ENCODE results near the gene PPFIA3.
"Not testable (repeated sequence)": the region's sequence is repeated elsewhere in the genome, so short reads cannot be mapped to it uniquely, and the experiment has no call there.

The PPFIA3 gene

DNA sequence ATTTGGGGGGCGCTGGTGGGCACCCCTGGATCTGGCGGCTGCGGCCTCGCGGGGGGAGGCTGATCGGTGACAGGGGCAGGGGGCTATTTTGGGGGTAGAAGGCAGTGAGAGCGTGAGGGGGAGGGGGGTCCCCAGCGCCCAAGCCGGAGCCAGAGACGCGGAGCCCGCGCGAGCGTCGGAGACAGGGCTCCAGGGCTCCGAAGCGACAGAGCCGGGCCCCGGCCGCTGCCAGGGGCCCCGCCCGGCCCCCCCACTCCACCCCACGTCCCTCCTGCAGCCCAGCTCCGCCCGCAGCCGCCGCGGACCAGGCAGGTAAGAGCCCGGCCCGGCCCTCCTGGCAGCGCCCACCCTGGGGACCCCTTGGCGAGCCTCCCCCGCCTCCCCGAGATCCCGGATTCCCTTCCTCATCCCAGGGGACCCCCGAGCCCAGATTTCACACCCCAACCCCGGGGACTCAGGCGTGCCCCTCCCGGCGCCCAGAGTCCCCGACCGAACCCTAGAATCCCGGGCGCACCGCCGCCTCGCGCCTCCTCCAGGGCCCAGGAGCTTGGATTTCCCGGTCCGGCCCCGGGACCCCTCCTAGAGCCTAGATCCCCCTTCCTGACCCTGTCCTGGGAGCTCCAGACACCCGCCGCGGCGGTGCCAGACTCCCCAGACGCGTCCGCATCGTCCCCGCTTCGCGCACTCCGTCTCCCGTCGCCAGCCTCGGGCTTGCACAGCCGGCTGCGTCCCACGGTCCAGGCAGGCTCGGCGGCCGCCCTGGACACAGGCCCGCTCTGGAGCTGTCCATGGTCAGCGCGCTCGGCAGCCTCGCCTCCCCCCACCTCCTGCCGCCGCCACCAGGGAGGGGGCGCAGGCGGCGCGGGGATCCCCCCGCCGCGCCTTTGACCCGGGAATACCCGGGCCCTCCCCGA lies at the start of gene PPFIA3:
Gene PPFIA3 (plus strand): TSS at position 134 of the 914 bp plus-strand sequence. CDS start 8,330 bp downstream, outside the sequence.
- DNase-seq (ENCODE audit: low spot score) = no peak

DNA sequence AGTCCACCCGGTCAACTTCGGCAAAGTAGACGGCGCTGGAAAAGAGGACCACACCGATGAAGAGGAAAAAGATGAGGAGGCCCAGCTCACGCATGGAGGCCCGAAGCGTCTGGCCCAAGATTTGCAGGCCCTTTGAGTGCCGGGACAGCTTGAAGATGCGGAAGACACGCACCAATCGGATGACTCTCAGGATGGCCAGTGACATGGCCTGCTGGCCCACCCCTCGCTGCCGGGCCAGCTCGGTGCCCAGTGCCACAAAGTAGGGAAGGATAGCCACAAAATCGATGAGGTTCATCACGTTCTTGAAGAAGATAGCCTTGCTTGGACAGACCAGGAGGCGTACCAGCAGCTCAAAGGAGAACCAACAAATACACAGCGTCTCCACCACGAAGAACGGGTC lies 48.9 kb upstream of the PPFIA3 start:
- DNase-seq (ENCODE audit: low spot score) = no peak

DNA sequence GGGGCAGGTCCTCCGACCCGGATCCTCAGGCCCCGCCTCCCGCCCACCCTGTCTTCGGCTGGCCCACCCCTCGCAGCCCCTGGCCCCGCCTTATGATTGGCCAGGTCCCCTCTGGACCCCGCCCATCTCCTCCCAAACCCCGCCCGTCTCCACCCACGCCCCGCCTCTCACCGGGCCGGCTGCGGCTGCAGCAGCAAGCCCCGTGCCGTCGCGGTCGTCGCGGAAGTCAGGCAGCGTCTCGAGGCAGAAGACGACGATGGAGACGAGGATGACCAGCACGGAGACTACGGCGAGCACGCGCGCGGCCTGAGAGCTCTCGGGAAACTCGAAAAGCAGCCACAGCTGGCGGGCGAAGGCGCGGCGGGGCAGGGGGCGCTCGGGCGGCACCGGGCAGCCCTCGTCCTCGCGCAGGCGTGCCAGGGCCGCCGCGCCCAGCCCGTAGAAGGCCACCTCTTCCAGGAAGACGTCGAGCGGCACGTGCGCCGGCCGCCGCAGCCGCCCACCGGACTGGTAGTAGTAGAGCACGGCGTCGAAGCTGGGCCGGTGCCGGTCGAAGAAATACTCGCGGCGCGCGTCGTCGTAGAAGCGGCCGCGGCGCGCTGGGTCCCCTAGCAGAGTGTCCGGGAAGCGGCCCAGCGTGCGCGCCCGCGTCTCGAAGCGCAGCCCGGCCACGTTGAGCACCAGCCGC lies 47.3 kb upstream of the PPFIA3 start:
- no peak for DNase-seq (ENCODE audit: low spot score)

DNA sequence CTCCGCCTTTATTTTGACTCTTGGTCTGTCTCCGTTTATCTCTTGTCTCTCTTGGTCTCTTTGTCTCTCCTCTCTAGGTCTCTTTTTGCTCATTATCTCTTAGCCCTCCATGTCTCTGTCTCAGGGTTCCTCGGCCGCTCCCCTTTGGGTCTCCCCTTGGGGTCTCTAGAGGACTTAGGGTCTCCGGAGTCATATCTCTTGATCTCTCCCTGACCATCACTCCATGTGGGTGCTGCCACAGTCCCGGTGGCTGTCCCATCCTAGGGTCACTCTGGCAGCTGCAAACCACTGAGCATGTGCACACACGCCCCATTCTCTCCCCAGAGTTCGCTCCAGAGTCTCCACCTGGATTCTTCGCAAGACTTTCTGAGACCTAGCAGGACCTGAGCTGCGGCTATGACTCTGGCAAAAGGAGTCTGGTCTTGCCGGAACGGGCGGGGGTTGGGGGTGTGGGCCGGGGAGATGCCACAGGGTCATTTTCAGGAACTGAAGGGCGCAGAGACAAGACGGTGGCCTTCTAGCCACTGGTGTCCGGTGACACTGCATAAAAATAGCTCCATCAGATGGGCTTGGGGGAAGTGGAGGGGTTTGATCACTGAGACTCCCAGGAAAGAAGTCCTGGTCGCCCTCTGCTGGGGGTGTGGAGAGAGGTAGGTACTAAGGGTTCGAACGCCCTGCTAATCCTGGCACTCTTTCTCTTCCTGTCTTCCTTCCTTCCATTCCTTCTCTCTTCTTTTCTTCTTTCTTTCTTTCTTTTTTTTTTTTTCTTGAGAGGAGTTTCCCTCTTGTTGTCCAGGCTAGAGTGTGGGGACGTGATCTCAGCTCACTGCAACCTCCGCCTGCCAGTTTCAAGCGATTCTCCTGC lies 45.6 kb upstream of the PPFIA3 start:
- no peak for DNase-seq (ENCODE audit: low spot score)

DNA sequence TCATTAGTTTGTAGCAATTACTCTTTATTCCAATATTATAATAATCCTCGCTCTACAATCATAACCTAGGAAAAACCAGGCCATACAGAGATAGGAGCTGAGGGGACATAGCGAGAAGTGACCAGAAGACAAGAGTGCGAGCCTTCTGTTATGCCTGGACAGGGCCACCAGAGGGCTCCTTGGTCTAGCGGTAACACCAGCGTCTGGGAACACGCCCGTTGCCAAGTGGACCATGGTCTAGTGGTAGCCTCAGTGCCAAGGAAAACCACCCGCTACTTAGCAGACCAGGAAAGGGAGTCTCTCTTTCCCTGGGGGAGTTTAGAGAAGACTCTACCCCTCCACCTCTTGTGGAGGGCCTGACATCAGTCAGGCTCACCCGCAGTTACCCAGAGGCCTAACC lies 44.5 kb upstream of the PPFIA3 start:
- DNase-seq (ENCODE audit: low spot score) = not testable (repeated sequence)

DNA sequence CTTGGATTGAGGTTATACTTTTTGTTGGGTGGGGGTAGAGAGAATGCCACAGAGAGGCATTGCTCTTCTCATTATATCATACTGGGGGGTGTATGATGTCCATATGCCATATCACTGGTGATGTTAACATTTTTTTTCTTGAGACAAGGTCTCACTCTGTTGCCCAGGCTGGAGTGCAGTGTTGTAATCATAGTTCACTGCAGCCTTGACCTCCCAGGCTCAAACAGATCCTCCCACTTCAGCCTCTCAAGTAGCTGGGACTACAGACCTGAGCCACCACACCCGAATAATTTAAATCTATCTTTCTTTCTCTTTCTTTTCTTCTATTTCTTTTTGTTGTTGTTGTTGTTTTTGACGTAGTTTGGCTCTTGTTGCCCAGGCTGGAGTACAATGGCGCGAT lies 39.0 kb upstream of the PPFIA3 start:
- no peak for DNase-seq (ENCODE audit: low spot score)

DNA sequence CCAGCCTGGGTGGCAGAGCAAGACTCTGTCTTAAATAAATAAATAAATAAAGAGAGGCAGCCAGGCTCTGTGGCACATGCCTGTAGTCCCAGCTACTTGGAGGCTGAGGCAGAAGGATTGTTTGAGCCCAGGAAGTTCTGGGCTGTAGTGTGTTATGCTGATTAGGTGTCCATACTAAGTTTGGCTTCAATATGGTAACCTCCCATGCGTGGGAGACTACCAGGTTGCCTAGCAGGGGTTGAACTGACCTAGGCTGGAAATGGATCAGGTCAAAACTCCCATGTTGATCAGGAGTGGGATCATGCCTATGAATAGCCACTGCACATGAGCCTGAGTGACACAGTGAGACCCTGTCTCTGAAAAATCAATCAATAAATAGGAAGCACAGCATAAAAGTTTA lies 38.1 kb upstream of the PPFIA3 start:
- DNase-seq (ENCODE audit: low spot score) = no peak

DNA sequence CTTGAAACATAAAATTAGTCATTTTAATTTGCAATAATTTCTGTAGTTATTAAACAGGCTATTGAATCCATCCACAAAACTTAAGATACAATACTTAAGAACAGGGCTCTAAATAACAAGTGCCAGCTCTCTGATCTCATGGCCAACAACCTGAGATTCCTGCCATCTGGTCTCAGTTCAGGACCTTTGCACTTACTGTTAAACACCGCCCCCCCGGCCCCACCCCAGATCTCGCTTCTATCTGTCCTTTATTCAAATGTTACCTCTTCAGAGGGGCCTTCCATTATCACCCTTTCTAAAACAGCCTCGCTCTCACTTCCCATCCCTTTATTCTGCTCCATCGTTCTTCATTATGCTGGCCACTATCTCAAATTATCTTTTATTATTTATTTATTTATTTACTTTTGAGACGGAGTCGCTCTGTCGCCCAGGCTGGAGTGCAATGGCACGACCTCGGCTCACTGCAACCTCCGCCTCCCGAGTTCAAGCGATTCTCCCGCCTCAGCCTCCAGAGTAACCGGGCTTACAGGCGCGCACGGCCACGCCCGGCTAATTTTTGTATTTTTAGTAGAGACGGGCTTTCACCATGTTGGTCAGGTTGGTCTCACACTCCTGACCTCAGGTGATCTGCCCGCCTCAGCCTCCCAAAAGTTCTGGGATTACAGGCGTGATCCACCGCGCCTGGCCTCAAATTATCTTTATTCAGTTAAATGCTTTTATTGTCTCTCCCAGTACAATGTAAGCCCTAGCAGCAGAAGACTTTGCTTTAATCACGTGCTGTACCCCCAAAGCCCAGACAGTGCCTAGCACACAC lies 34.9 kb upstream of the PPFIA3 start:
- no peak for DNase-seq (ENCODE audit: low spot score)

DNA sequence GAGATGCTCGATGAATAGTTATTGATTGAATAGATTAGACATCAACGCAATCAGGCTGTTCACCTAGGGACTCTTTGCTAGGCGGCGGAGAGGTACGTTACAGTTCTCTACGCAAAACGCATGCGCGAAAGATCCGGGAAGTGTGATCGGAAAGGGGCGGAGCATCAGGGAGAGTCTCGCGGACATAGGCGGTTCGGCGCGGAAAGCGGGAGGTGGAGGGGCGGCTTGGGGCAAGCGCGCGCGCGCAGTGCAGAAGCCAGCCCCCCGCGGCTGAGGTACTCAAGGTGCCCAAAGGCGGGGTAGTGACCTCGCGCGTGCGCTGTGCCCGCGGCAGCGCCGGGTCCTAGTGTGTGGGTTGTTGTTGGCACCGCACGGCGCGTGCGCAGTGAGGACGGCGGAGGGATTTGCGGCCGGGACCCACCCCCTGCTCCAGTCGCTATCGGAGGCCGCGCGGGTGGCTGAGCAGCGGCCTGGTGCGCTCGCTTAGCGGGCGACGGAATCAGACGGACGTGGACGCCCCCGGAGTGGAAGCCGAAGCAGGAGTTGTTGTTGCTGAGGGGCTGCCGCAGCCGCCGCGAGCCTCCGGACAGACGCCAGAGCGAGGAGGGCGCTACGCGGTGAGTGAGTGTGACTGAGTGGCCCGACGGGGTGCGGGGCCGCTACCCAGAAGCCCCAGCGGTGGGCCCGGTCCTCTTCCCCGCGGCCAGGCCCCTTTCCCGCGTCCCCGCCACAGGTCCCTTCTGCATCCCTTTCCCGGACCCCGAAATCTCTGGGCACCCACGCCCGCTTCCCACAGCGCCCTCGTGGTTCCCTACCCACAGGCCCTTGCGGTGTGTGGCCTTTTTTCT lies 34.1 kb upstream of the PPFIA3 start, which contains the start of gene SNRNP70:
Gene SNRNP70 (plus strand): TSS at position 432 of the 848 bp plus-strand sequence. CDS start 964 bp downstream, outside the sequence.
- peak; percentile 100 for DNase-seq (ENCODE audit: low spot score)

DNA sequence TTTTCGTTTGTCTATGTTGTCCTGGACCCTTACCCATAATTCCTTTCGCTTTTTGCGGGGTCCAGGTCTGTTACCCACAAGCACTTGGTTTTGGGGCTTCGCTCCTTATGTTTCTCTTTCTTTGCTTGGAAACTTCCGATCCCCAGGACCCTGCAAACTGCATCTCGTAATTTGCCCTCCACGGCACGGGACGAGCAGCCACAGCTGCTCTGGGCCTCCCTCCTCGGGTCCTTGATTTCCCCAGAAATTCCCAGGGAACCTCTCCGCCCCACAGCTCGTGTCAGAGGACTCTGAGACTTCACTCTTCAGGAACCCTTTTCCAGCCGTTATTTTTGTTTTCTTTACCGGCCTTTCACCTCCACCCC lies 33.5 kb upstream of the PPFIA3 start:
- DNase-seq (ENCODE audit: low spot score) = no peak

DNA sequence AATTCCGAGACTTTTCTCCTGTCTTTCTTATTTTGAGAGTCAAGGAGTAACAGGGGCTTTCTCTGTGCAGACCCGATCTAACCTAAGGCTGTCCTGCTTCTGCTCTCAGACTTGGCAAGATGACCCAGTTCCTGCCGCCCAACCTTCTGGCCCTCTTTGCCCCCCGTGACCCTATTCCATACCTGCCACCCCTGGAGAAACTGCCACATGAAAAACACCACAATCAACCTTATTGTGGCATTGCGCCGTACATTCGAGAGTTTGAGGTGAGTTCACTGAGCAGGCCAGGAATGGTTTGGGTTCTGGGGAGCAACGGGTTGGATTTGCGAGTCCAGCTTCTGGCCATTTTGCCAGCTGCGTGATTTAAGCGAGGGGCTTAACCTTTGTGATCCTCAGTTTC lies 33.0 kb upstream of the PPFIA3 start:
- DNase-seq (ENCODE audit: low spot score) = no peak

DNA sequence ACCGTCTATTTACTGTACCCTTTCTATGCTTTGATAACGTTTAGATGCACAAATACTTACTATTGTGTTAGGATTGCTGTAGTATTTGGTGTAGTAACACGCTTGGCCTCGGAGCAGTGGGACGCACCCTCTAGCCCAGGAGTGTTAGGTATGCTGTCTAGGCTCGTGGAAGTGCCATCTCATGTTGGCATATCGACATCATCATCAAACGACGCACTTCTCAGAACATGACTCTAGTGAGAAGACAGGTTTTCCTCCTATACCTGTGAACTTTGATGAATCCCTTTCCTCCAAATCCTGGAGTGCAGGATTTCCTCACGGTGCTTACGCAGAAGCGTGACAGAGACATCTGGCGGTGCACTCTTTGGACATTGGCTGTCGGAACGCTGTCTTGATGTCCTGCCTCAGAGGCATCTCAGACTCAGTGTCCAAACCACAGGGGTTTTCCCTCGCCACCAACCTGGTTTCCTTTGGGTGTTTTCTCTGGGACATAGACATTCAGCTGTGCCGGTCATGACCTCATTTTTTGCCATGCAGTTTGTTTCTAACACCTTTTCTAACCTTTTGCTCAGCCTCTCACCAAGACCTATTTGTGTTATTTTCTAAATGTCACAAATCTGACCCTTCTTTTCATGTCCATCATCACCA lies 27.8 kb upstream of the PPFIA3 start:
- no peak for DNase-seq (ENCODE audit: low spot score)

DNA sequence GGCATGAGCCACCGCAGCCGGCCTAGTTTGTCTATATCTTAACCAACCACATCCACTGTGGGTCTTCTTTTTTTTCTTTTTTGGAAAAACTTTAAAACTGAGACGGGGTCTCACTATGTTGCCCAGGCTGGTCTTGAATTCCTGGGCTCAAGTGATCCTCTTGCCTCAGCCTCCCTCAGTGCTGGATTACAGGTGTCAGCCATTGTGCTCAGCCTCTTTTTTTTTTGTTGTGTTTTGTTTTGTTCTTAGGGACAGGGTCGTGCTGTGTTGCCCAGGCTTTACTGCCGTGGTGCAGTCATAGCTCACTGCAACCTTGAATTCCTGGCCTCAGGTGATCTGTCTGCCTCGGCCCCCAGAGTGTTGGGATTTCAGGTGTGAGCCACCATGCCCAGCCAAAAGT lies 26.7 kb upstream of the PPFIA3 start:
- no peak for DNase-seq (ENCODE audit: low spot score)

DNA sequence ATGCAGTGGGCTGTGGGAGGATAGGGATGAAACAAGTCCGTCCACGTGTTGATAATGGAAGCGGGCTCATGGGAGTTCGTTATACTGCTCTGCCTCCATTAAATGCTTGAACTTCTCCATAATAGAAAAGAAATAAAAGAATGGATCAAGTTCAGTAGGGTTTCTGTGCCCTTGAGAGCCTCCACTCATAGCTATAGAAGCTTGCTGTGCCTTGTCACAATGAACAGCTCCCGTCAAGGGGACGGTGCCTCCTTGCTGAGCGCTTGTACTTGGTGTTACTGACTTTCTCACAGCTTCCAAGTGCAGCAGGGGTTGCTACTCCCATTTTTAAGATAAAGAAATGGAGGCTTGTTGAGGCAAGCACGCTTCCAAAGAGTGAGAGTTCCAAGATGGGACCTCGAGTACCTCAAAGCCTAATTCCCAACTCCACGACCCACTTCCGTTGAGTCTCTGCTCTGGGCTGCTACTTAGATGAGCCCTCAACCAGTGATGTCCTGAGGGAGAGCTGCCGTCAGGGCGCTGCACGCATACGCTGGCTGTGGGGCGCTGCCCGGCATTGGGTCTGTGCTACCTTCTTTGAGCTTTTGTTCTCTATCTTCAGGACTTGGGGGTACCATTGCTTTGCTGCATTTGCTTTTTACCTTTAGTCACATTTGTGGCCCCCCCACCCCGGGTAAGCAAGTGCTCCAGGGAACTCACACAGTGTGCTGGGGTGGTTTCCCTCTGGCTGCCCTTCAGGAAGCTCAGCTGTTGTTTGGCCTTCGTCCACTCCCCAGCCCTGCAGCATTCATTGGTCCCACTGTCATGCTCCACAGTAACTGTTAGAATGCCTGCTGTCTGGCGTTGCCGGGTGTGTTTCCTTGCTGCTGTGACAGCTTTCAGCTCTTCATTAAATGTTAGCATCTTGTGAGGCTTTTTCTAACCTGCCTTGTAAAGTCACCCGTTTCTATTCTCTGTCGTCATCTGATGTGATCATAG lies 24.6 kb upstream of the PPFIA3 start:
- no peak for DNase-seq (ENCODE audit: low spot score)

DNA sequence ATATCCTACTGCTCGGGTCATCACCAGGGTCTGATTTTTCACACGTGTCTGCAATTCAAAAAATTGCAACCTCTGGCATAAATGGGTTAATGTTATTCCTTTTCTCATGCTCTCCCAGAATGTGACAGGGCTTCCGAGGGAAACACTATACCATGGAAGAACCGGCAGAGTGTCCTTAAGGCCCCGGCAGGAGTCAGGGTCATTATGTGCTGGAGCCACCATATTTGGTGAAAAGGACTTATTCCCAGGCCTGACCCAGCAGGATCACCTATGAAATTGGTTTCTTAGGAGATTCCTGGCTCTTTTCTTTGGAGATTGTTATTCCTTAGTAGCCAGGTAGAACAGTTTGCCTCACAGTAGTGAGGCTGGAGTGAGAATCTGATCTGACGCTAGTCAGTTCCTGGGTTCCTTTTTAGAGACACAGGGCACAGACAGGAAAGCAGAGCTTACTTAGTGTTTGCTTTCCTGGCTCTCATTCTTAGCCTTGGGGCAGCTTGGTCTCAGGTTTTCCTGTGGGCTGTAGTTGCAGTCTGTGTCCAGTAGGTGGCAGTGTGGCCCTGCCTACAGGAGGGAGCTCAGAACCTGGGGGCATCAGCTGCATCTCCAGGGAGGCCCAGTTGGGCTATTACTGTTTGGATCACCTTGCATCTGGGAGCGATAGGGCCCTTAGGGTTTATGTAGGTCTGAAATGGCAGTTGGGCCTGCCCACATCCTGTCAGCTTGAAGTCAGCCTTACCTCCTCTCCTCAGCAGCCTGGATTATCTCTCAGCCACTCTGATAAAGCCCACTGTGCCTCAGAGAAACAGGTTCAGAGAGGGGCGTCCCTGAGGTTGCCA lies 21.7 kb upstream of the PPFIA3 start:
- DNase-seq (ENCODE audit: low spot score) = peak; percentile 70

DNA sequence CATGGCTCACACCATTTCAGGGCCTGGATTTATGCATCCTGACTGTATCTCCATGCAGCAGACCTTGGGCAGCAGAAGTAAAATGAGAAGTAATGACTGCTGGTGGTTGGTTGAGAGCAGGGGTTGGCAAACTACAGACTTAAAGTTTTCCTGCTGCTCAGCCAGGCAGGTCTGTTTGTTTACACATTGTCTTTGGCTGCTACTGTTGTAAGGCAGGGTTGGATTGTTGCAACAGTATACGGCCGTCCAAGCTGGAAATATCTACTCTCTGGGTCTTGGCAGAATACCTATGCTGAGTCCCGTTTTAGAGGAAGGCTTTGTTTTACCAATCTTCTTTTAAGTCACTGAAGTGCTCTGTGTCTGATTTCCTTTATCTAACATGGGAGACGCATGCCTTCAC lies 20.5 kb upstream of the PPFIA3 start:
- no peak for DNase-seq (ENCODE audit: low spot score)

DNA sequence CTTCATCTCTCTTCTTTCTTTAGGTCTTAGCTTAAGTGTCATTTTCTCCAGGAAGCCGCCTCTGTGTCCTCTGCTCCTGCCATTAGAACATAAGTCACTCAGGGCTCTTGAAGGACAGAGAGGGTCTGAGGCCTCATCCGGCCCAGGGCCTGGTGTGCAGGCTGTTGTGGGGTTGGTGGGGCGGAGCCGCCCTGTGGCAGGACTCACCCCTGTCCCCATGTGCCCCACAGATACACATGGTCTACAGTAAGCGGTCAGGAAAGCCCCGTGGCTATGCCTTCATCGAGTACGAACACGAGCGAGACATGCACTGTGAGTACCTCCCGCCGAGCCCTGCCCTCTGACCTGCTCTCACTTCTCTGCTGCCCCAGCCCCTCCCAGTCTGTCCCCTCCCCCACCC lies 18.2 kb upstream of the PPFIA3 start:
- DNase-seq (ENCODE audit: low spot score) = no peak

DNA sequence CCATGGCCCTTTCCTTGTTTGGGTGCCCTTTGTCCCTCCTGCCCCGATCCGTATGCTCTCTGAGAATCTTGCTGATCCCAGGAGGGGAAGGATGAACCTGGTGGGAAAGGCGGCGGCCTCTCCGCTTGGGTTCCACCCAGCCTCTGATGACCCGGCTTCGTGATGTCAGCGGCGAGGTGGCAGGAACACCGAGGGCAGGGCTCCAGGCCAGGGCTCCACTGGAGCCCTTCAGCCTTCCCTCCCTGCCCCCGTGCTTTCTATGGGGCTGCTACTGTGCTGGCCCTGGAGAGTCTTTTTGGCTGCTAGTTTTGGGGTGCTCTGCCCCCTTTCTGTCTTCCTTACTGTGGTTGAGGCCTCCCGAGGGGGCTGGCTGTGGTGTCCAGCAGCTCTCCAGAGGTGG lies 17.0 kb upstream of the PPFIA3 start:
- DNase-seq (ENCODE audit: low spot score) = no peak
